GM21447 (cell line): Measurements from ENCODE around the gene TBCD.
A peak's percentile ranks its signal among the peaks of the same experiment; 100 is the strongest.

Experiments
- ATAC-seq: cut with Tn5 transposase; IDR thresholded peaks from one replicate; pipeline ENCODE4 v1.9.1; 2021; ENCODE audit not compliant: unreplicated experiment

Gene TBCD

DNA sequence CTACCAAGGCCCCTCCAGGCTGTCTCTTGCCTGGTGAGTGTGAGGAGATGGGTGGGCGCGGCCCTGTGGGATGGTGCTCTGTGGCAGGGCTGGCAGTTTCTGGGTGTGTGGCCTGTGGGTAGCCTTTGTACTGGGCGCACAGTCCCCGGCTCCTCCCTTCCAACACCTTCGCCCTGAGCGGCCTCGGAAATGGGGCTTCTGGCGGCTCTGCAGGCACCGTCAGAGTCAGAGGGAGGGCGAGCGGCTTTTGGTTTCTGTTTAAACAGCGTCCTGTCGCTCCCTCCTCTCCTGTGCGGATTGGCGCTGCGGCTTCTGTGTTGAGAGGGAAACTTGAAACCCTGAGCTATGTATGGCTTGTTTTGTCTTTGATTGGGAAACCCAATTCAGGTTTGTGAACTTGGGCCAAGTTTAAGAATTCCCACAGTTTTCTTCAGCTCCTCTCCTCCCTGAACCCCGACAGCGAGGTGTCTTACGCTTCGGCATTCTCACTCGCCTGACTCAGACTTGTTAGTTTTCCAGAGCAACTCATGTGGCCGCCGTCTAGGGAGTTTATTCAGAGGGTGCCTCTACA lies 96.2 kb downstream of the TBCD start:
- no peak for ATAC-seq

DNA sequence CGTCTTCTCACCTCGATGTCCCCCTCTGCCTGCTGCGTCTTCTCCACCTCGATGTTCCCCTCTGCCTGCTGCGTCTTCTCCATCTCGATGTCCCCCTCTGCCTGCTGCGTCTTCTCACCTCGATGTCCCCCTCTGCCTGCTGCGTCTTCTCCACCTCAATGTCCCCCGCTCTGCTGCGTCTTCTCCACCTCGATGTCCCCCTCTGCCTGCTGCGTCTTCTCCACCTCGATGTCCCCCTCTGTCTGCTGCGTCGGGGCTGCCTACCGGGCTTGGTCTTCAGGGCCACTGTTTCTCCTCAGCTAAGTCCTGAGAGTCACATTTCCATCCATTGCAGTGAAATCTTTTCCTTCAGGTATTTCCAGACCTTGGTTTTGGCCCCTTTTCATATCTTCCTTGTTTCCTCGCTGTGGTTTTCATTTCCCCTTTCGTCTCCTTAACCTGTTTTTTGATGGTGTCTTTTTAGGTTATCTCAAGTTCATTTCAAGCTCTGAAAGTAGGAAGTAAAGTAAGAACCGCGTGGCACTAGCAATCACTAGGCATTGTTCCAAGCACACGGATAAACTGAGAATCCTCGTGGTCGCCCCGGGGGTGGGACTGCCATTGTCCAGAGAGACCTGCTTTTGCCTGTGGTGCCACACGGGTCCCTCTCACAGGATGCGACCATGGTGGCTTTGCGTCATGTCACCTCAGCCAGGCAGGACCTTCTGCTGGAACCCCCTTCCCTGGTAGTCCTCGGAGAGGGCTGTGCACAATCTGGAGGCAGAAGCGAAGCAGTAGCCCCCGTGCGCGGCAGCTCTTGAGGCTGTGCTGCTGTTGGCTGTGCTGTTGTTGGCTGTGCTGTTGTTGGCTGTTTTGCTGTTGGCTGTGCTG lies 97.4 kb downstream of the TBCD start:
- no peak for ATAC-seq

GRCh38 chr17:82851381-82851780 lies 99.5 kb downstream of the TBCD start:
- ATAC-seq: no peak

- no peak for ATAC-seq
Observed at GRCh38 chr17:82854226-82854625, 102.4 kb downstream of the TBCD start.

DNA sequence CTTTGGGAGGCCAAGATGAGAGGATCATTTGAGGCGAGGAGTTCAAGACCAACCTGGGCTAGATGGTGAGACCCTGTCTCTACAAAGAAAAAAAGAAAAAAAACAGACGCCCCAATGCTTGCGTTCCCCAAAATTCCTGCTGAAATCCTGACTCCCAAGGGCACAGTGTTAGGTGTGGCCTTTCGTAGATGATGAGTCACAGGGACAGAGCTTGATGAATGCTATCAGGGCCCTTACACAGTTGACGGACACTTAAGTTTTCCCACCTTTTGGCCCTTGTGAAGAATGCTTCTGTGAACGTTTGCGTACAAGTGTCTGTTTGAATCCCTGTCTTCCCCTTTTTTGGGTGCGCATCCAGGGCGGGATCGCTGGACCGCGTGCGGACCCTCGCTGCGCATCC lies 104.5 kb downstream of the TBCD start:
- ATAC-seq: no peak

DNA sequence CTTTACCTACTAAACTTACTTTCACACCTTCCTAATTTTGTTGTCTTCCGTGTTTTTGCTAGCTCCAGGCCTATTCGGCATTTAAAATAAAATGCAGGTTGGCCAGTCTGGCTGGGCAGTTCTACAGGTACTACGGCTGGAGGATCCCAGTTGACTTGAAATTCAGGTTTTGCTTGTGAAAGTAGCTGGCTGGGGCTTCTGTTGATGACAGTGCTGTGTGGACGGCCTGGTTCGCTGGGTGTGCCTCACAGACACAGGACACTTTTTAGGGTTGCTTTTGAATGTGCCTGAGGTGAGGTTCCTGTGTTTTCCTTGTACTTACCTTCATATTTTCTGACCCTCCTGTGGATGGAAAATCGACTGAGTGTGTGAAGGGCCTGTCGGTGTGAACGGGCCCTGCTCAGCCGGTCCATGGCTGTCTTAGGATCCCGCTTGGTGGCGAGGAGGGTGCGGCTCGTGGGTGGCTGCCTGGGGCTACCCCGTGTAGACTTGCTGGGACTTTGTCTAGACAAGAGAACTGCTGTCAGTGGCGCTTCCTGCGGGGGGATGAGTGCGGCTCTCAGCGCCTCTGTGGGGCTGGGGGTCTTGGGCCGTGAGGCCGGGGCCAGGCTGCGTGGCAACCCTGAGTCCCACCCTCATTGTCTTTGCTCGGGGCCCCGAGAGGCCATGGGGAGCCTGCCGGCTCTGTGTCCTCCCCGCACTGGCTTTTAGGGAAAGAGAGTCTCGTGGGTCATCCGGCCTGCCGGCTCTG lies 106.7 kb downstream of the TBCD start:
- ATAC-seq: no peak

DNA sequence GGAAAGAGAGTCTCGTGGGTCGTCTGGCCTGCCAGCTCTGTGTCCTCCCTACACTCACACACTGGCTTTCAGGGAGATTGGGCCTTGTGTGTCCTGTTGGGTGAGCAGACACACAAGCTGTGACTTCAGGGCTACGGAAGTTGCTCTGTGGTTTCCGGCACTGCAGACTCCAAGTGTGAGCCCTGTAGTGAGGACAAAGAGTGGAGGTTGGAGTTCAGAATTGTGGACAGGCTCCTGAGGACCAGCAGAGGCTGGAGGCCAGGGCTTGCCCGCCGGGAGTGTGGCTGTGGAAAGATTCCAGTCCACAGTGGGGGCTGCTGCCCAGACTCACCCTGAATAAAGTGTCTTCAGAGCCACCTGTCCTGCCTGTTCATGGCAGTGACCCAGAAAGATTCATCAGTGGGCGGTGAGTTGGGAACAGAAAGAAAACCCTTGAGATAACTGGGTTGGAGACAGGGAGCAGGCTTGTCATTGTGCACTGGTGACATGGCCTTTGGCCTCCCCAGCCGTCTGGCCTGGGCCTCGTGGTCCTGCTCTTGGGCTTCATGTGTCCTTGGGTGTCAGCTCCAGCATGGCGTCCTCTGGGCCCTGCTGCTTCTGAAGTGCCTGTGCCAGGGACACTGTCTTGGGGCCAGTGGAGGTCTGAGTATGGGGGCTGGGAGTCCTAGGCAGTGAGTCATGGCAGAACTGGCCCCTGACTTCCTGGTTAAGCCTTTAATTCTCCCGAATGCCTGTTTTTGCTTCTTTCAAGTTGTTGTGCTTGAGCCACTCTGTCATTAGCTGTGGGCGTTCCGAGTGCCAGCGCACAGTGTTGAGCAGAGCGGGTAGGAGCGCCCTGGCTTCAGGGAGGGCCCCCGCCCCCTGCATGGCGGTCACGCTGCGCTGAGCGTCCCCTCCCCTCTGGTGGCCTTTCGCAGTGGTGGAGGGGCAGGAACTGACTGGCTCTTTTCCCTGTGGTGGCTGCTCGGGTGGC lies 107.9 kb downstream of the TBCD start:
- ATAC-seq: peak; percentile 40

GRCh38 chr17:82860606-82861392 lies 108.9 kb downstream of the TBCD start:
- ATAC-seq: no peak

GRCh38 chr17:82861393-82861775 lies 109.5 kb downstream of the TBCD start:
- ATAC-seq: no peak

DNA sequence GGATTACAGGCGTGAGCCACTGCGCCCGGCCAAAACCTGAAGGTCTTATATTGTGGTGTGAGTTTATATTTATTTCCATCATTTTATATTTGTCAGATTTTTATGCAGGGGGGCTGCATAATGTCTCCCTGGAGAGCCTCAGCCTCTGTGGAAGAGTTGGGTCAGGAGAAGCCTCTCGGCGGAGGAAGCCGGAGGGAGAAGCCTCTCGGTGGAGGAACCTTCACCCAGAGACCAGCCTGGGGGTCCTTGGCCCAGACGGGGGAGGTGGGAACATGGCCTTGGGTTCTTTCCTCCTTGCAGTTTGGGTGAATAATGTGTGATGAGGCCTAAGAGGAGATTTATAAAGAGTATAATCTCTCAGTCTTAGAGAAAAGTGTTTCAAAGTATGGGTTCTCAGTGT lies 110.3 kb downstream of the TBCD start:
- ATAC-seq: no peak

DNA sequence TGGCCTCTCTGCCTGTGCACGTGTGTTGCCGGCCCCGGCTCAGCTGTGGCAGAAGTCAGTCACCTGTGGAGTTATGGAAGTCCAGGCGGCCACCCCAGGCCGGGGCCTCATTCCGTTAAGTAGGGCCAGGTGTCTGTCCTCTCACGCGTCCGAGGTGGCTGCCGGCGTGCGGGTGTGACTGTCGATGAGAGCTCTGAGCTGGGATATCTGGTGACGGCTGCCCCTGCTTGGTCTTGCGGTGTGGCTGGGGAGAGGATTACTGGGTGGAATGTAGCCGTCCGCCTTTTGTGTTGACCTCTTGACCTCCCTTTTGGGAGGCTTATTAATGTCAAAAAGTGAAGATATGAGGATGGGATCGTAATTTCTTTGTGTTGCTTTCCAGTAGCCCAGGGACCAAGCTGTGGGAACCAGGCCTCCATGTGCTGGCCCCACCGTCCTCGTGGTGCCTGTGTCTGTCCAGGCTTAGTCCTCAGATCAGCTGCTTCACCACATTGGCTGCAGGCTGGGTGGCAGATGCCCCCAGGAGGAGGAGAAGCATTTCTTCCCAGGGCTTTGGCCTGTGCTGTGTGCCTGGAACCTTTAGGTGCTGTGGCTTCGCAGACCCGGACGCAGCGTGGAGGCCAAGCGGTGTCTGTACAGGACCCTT lies 111.0 kb downstream of the TBCD start:
- ATAC-seq: no peak

DNA sequence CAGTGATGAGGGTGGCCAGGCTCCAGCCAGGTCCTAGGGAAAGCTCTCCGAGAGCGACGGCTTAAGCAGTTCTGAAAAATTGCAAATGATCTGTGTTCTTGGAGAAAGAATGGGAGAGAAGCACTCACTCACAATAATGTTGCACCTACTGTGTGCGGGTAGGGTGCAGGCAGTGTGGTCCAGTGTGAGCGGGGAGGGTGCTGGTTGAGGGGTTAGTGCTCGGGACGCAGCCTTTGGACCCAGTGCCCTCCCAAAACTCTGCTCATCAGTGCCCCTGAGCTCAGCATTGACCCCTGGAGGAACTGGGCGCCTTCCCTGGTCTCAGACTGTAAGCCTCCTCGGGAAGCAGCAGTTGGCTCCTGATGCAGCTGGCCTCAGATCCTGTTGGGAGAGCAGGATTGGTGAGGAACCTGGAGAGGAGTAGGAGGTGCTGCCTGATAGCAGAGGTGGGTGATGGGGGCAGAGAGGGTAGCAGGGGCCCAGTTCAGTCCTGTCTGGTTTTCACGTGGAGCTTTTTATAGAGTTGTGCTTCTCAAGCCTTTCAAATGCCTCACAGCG lies 111.6 kb downstream of the TBCD start:
- ATAC-seq: no peak

DNA sequence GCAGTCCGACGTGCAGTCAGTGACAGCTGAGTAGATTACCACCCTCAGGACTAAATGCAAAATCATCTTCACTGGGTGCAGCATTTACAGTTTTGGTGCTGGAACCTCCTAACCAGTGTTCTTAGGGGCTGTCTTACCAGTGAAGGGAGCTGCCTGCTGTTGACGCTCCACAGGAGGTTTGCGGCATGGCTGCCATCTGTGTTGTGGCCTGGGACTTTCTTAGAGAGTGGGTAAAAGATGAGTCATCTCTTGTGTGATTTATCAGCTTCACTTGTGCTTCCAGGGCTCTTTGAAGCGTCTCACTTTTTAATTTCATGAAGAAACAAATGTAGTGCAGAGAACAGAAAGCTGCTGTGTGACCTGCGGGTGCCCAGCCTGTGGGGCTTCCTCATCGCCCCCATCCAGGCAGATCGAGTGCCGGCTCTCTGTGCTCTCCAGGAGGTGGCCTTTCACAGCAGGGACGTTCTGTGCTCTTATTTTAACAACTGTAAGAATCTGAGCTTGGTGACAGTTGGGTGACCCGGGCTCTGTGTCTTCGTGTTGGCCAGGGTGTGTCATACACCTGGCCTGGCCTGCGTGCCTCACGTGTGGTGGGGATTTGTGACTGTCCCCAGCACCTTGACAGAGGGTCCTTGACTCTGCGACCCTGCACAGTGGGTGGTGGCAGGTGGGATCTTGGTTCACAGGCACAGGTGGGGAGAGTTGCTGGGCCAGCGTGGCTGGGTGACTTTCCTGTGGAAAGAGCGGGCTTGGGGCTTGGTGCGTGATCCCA lies 112.3 kb downstream of the TBCD start:
- ATAC-seq: peak; percentile 72

DNA sequence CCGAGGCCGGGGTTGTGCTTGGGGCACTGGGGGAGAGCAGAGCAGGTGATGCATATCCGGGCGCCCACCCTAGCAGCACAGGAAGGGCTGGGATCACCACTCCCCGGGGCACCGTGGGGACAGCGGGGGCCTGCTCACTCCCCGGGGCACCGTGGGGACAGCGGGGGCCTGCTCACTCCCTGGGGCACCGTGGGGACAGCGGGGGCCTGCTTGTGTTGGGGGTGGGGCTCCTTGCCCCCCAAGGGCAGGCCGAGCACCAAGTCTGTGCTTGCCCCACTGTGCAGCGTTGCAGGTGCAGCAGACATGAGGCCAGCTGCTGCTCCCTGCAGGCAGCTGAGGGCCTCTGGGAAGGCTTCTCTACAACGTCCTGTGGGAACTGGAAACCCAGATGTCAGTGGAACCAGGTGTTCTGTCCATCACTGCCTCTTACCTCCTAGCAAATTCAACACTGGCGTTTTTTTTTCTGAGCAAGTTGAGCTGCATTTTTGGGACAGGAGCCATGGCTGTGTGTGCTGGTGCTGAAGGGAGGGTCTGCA lies 112.9 kb downstream of the TBCD start:
- ATAC-seq: no peak

DNA sequence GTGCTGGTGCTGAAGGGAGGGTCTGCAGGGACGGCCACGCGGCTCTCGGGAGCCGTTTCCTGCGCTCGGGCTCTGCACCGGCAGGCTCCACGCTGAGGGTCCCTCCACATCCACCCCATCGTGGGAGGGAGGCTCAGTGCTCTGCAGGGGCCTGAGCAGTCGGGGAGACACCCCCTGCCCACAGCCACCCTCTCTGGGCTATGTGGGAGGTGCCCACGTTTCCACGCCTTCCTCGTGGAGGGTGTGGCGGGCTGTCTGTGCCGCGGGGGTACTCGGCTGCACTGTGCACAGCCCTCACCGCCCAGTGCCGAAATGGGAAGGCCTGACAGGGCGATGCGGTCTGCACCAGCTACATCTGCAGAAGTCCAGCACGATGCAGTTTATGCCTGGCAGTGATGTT lies 113.4 kb downstream of the TBCD start:
- no peak for ATAC-seq

DNA sequence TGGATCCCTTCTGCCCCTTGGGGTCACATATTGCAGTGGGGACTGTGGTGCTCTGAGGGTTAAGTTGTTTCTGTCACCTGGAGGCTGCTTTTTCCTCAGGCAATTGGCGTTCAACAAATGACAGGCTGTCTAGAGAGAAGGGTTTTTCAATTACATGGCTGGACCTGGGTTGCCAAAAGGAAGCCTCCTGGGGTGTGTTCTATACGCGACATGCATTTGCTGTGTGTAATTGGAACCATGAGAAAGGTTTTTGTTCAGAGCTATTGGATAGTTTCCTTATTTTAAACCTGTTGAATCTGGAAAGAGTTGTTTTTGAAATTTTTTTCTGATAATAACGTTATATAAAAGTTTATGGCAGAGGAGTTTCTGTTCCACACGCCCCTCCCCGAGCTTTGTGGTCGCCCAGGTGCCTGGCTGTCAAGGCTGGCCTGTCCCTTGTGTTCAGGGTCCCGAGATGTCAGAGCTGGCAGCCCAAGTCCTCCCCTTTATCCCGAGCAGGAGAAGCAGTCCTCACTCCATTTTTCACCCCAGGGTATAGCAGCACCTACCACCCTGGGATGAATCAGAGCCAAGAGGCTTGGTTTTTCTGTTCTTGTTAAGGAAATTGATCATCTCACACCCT lies 114.0 kb downstream of the TBCD start:
- no peak for ATAC-seq

- ATAC-seq: no peak
Observed at GRCh38 chr17:82866590-82867191, 114.8 kb downstream of the TBCD start.
